Testis (tissue), 3 donors: Measurements from ENCODE around the gene VWA5B2. TPM values are rescaled to one million over a fixed set of nuclear protein-coding genes. Genes with fewer than 3 reads are reported as not detected.

Source experiments
- DNase-seq: peaks from one replicate; pipeline ENCODE4 v3.0.0-alpha.2; 2019
- H3K27ac ChIP-seq, 2 donors: fragments of 200-600 bp; sonication (generic); one replicate each; pipeline ENCODE4 v1.5.1; 2019
- H3K27me3 ChIP-seq: fragments of 200-600 bp; sonication (generic); one replicate; pipeline ENCODE4 v1.5.1; 2019
- H3K36me3 ChIP-seq: fragments of 200-600 bp; sonication (generic); one replicate; pipeline ENCODE4 v1.5.1; 2017; ENCODE audit warnings: low read depth; ENCODE audit errors: missing control alignments
- H3K4me1 ChIP-seq: fragments of 200-600 bp; sonication (generic); one replicate; pipeline ENCODE4 v1.5.1; 2019
- H3K4me3 ChIP-seq, 2 donors: fragments of 200-600 bp; sonication (generic); one replicate each; pipeline ENCODE4 v1.5.1; 2017 to 2019
- H3K9me3 ChIP-seq: fragments of 200-600 bp; sonication (generic); one replicate; pipeline ENCODE4 v1.5.1; 2017
- CTCF ChIP-seq, 3 experiments: fragments of 450-650 bp in 2 of 3; fragments of 200-600 bp in 1 of 3; sonication (generic) in 1 of 3; IDR thresholded peaks; one replicate each; pipeline ENCODE4 v1.5.1; 2016 to 2019; ENCODE audit warnings: antibody characterized with exemption in 3 of 3, mild to moderate bottlenecking in 2 of 3, moderate library complexity in 1 of 3
- POLR2A ChIP-seq: fragments of 450-650 bp; IDR thresholded peaks from one replicate; pipeline ENCODE4 v1.6.1; 2017; ENCODE audit warnings: antibody characterized with exemption, mild to moderate bottlenecking, moderate library complexity
- WGBS, 2 donors: methylation state at CpG; one replicate each; pipeline ENCODE4 v1.1.5; 2018; 5-methylcytosine and 5-hydroxymethylcytosine counted together
- intact Hi-C: fragments of 100-400 bp; cut with DNase I; formaldehyde crosslinking; loops from one replicate; pipeline ENCODE4 v1.15.1; 2023; ENCODE audit warnings: low total_unique reads
- polyA plus RNA-seq: library from polyadenylated mRNA; stranded (reverse); fragments of 350-450 nt; fragmentation: Illumina TruSeq; extraction: RNeasy Lipid Tissue Mini Kit (QIAGEN cat#74804); gene quantifications from one replicate; pipeline ENCODE4 v1.2.3, GENCODE V29; 2014; ENCODE audit warnings: low read depth, low replicate concordance; ENCODE audit not compliant: insufficient read depth
- total RNA-seq, 2 donors: library from RNA; depleted of rRNA; stranded (reverse); fragments of >200 nt; gene quantifications; one replicate each; pipeline ENCODE4 v1.2.3, GENCODE V29; 2016

Gene VWA5B2
- total and polyA plus RNA-seq, 3 donors from 2014 or later: 2.5 to 17.6 (median 13.8) TPM

GRCh38 chr3:184275381-184275701 is 46.0 kb downstream of the VWA5B2 start:
- TF ChIP-seq CTCF (IDR thresholded peaks at IDR 0.05): no peak
- TF ChIP-seq POLR2A: no peak
- no peaks in the 10 kb centered on the region for H3K9me3 ChIP-seq
- H3K4me3 ChIP-seq: peak overlapping the region in 1 of 2 donors; percentile 15
- no peak for DNase-seq
- no peaks in the 10 kb centered on the region for H3K27me3 ChIP-seq
- intact Hi-C loops: no loop called here
- H3K36me3 ChIP-seq: no peaks in the 10 kb centered on the region
- WGBS, 2 donors: 46 to 64% methylated on average over 12 of the region's 12 CpGs
- no peak overlapping the region for H3K27ac ChIP-seq
- H3K4me1 ChIP-seq: no peaks in the 10 kb centered on the region

GRCh38 chr3:184275961-184276910 is 46.9 kb downstream of the VWA5B2 start, which contains the start of gene ECE2:
TSS of gene ECE2 (plus strand) at chr3:184276022. CDS start at chr3:184276154, 132 bp downstream.
- Histone ChIP-seq H3K4me3 (peak within 1 kb of the TSS; percentile 15 to 29), H3K4me1 (no peaks in the 10 kb centered on the region), H3K27ac (no peak within 1 kb of the TSS), H3K36me3 (no peaks in the 10 kb centered on the region), H3K27me3 (no peaks in the 10 kb centered on the region), H3K9me3 (no peaks in the 10 kb centered on the region)
- intact Hi-C loops: no loop called here
- no peak for TF ChIP-seq CTCF (IDR thresholded peaks at IDR 0.05)
- TF ChIP-seq POLR2A: no peak
- 12 to 60% methylated on average over 1 to 45 of the region's 65 CpGs for WGBS, 2 donors
- DNase-seq: no peak

GRCh38 chr3:184277366-184277765 is 48.0 kb downstream of the VWA5B2 start:
- Histone ChIP-seq H3K9me3 (no peaks in the 10 kb centered on the region), H3K4me3 (no peak overlapping the region), H3K36me3 (no peaks in the 10 kb centered on the region), H3K27me3 (no peaks in the 10 kb centered on the region), H3K27ac (no peak overlapping the region), H3K4me1 (no peaks in the 10 kb centered on the region)
- 84 to 94% methylated on average over 6 of the region's 6 CpGs for WGBS, 2 donors
- no peak for DNase-seq
- TF ChIP-seq POLR2A (no peak), CTCF (IDR thresholded peaks at IDR 0.05) (no peak)
- intact Hi-C loops: no loop called here

- H3K4me3 ChIP-seq: no peak overlapping the region
- no peak overlapping the region for H3K27ac ChIP-seq
- WGBS, 2 donors: 89 to 95% methylated on average over 4 of the region's 4 CpGs
- H3K27me3 ChIP-seq: no peaks in the 10 kb centered on the region
- intact Hi-C loops: no loop called here
- H3K4me1 ChIP-seq: no peaks in the 10 kb centered on the region
- no peaks in the 10 kb centered on the region for H3K36me3 ChIP-seq
- TF ChIP-seq CTCF (IDR thresholded peaks at IDR 0.05) (no peak), POLR2A (no peak)
- no peak for DNase-seq
- no peaks in the 10 kb centered on the region for H3K9me3 ChIP-seq
These were observed 53.6 kb downstream of the VWA5B2 start for GRCh38 chr3:184282941-184283340.

GRCh38 chr3:184283681-184284080 is 54.3 kb downstream of the VWA5B2 start:
- Histone ChIP-seq H3K4me3 (no peak overlapping the region), H3K36me3 (no peaks in the 10 kb centered on the region), H3K27ac (no peak overlapping the region), H3K4me1 (no peaks in the 10 kb centered on the region), H3K27me3 (no peaks in the 10 kb centered on the region), H3K9me3 (no peaks in the 10 kb centered on the region)
- DNase-seq: no peak
- 84 to 90% methylated on average over 8 of the region's 8 CpGs for WGBS, 2 donors
- no peak for TF ChIP-seq POLR2A
- no peak for TF ChIP-seq CTCF (IDR thresholded peaks at IDR 0.05)
- intact Hi-C loops: no loop called here
